KMS-11 (cell line): ENCODE data around the gene STUM.

ENCODE experiments used
- H2AFZ ChIP-seq: fragments of 200-600 bp; sonication (generic); 2 replicates; pipeline ENCODE4 v1.6.1; 2016; ENCODE audit warnings: antibody characterized with exemption, mixed run types, low read depth
- H3K27ac ChIP-seq: fragments of 200-600 bp; sonication (generic); 2 replicates; pipeline ENCODE4 v1.6.1; 2016; ENCODE audit warnings: mild to moderate bottlenecking, mixed run types
- H3K27me3 ChIP-seq: fragments of 200-600 bp; sonication (generic); 2 replicates; pipeline ENCODE4 v1.6.1; 2017; ENCODE audit warnings: mild to moderate bottlenecking, low read depth, mixed run types, moderate library complexity; ENCODE audit not compliant: insufficient read depth
- H3K36me3 ChIP-seq: fragments of 200-600 bp; sonication (generic); 2 replicates; pipeline ENCODE4 v1.6.1; 2017; ENCODE audit warnings: mild to moderate bottlenecking, mixed run types; ENCODE audit not compliant: insufficient read depth
- H3K4me1 ChIP-seq: fragments of 200-600 bp; sonication (generic); 2 replicates; pipeline ENCODE4 v1.6.1; 2016; ENCODE audit warnings: mild to moderate bottlenecking, low read depth, mixed run types; ENCODE audit not compliant: poor library complexity, severe bottlenecking
- H3K4me2 ChIP-seq: fragments of 200-600 bp; sonication (generic); 2 replicates; pipeline ENCODE4 v1.7.0; 2016; ENCODE audit warnings: mild to moderate bottlenecking, mixed run types
- H3K4me3 ChIP-seq: fragments of 200-600 bp; sonication (generic); IDR thresholded peaks from 2 replicates; pipeline ENCODE4 v1.6.1; 2017; ENCODE audit warnings: low read depth, low read length, mixed read lengths; ENCODE audit not compliant: insufficient read depth
- H3K79me2 ChIP-seq: fragments of 200-600 bp; sonication (generic); 2 replicates; pipeline ENCODE4 v1.6.1; 2016; ENCODE audit warnings: low read depth, mixed run types; ENCODE audit not compliant: insufficient read depth
- H3K9ac ChIP-seq: fragments of 200-600 bp; sonication (generic); 2 replicates; pipeline ENCODE4 v1.6.1; 2016; ENCODE audit warnings: mild to moderate bottlenecking, mixed run types
- H4K20me1 ChIP-seq: fragments of 200-600 bp; sonication (generic); 2 replicates; pipeline ENCODE4 v1.6.1; 2016; ENCODE audit warnings: mild to moderate bottlenecking, mixed run types; ENCODE audit not compliant: insufficient read depth
- TF ChIP-seq, protein P1 (sequence below): fragments of 200-600 bp; sonication (generic); conservative IDR thresholded peaks from 2 replicates; pipeline ENCODE4 v1.6.1; 2017; ENCODE audit warnings: low read depth, mild to moderate bottlenecking, antibody characterized with exemption, low read length, moderate library complexity, mixed read lengths

The STUM gene

GRCh38 chr1:226624526-226624925 lies 76.0 kb downstream of the STUM start:
- H2AFZ ChIP-seq: no peak overlapping the region
- TF ChIP-seq, protein P1, sequence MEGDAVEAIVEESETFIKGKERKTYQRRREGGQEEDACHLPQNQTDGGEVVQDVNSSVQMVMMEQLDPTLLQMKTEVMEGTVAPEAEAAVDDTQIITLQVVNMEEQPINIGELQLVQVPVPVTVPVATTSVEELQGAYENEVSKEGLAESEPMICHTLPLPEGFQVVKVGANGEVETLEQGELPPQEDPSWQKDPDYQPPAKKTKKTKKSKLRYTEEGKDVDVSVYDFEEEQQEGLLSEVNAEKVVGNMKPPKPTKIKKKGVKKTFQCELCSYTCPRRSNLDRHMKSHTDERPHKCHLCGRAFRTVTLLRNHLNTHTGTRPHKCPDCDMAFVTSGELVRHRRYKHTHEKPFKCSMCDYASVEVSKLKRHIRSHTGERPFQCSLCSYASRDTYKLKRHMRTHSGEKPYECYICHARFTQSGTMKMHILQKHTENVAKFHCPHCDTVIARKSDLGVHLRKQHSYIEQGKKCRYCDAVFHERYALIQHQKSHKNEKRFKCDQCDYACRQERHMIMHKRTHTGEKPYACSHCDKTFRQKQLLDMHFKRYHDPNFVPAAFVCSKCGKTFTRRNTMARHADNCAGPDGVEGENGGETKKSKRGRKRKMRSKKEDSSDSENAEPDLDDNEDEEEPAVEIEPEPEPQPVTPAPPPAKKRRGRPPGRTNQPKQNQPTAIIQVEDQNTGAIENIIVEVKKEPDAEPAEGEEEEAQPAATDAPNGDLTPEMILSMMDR: no peak
- H3K4me2 ChIP-seq: no peak overlapping the region
- no peaks in the 10 kb centered on the region for H3K79me2 ChIP-seq
- no peak overlapping the region for H3K9ac ChIP-seq
- peaks cover 6% of the 10 kb centered on the region for H3K4me1 ChIP-seq
- H3K27me3 ChIP-seq: no peaks in the 10 kb centered on the region
- H4K20me1 ChIP-seq: no peaks in the 10 kb centered on the region
- H3K4me3 ChIP-seq: no peak overlapping the region
- H3K36me3 ChIP-seq: no peaks in the 10 kb centered on the region
- no peak overlapping the region for H3K27ac ChIP-seq

DNA sequence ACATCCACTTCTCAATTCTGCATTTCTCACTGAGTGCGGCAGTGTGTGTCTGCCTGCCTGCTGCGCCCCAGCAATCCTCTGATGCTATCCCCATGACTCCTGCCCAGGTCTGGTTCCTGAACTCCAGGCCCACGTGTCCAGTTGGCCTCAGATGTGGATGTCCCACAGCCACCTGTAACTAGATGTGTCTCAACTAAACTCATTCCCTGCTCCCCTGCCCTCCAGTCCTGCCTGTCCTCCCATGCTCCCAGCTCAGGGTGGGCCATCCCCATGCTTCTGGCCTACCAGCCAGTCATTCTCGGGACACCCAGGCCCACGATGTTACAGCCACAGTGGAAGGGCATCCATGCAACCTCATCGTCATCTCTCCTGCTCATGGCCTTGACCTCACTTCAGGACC lies 76.8 kb downstream of the STUM start:
- H3K4me1 ChIP-seq: peaks cover 6% of the 10 kb centered on the region
- TF ChIP-seq, protein P1: no peak
- no peak overlapping the region for H3K4me2 ChIP-seq
- no peak overlapping the region for H3K4me3 ChIP-seq
- H3K27me3 ChIP-seq: no peaks in the 10 kb centered on the region
- H3K9ac ChIP-seq: no peak overlapping the region
- no peaks in the 10 kb centered on the region for H3K79me2 ChIP-seq
- no peak overlapping the region for H3K27ac ChIP-seq
- H4K20me1 ChIP-seq: no peaks in the 10 kb centered on the region
- H2AFZ ChIP-seq: no peak overlapping the region
- H3K36me3 ChIP-seq: no peaks in the 10 kb centered on the region

GRCh38 chr1:226625832-226626576 lies 77.4 kb downstream of the STUM start:
- TF ChIP-seq, protein P1: no peak
- Histone ChIP-seq H2AFZ (peak overlapping the region; percentile 48), H3K9ac (no peak overlapping the region), H3K79me2 (no peaks in the 10 kb centered on the region), H3K36me3 (no peaks in the 10 kb centered on the region), H4K20me1 (no peaks in the 10 kb centered on the region), H3K4me2 (no peak overlapping the region), H3K4me1 (peaks cover 6% of the 10 kb centered on the region), H3K27me3 (no peaks in the 10 kb centered on the region), H3K27ac (no peak overlapping the region), H3K4me3 (no peak overlapping the region)

- Histone ChIP-seq H3K79me2 (no peaks in the 10 kb centered on the region), H3K27me3 (no peaks in the 10 kb centered on the region), H3K36me3 (no peaks in the 10 kb centered on the region), H3K4me3 (no peak overlapping the region), H3K27ac (no peak overlapping the region), H4K20me1 (no peaks in the 10 kb centered on the region), H3K4me1 (peaks cover 6% of the 10 kb centered on the region), H3K4me2 (no peak overlapping the region), H3K9ac (no peak overlapping the region), H2AFZ (peak overlapping the region; percentile 48)
- TF ChIP-seq, protein P1: peak; percentile 98
These were observed 78.0 kb downstream of the STUM start for GRCh38 chr1:226626577-226626956.
